Adrenal gland (tissue), 12 donors: ENCODE measurements around the gene CHN2. TPM values are rescaled to one million over a fixed set of nuclear protein-coding genes. Genes with fewer than 3 reads are reported as not detected.

Experiments
- DNase-seq, 7 donors: peaks; one replicate each; pipeline ENCODE4 v3.0.0-alpha.2; 2019 to 2020
- H3K27ac ChIP-seq, 5 donors: fragments of 200-600 bp; sonication (generic) in 4 of 5; 1 replicate in 3 of 5; 2 replicates in 2 of 5; pipeline versions ENCODE4 v1.5.1 to v1.8.0; 2016 to 2020; ENCODE audit warnings: mild to moderate bottlenecking in 1 of 5
- H3K27me3 ChIP-seq: fragments of 200-600 bp; 2 replicates; pipeline ENCODE4 v1.8.0; 2021
- H3K36me3 ChIP-seq, 2 donors: fragments of 200-600 bp; replicated peaks in 1 of 2; 1 replicate in 1 of 2; 2 replicates in 1 of 2; pipeline versions ENCODE4 v1.5.1 to v1.8.0; 2018 to 2022
- H3K4me1 ChIP-seq, 2 donors: fragments of 200-600 bp; replicated peaks in 1 of 2; 1 replicate in 1 of 2; 2 replicates in 1 of 2; pipeline versions ENCODE4 v1.5.1 to v1.8.0; 2018 to 2021
- H3K4me3 ChIP-seq, 4 donors: fragments of 200-600 bp; sonication (generic) in 3 of 4; one replicate each; pipeline ENCODE4 v1.5.1; 2016 to 2018
- H3K9me3 ChIP-seq, 3 donors: fragments of 200-600 bp; sonication (generic) in 1 of 3; replicated peaks in 1 of 3; 1 replicate in 2 of 3; 2 replicates in 1 of 3; pipeline versions ENCODE4 v1.5.1 to v1.8.0; 2016 to 2021
- POLR2A ChIP-seq, 2 donors: fragments of 450-650 bp; IDR thresholded peaks; one replicate each; pipeline ENCODE4 v1.6.1; 2017; ENCODE audit warnings: antibody characterized with exemption in 2 of 2, mild to moderate bottlenecking in 2 of 2, moderate library complexity in 1 of 2
- WGBS, 4 donors: extraction: QIAGEN DNeasy Blood & Tissue Kit in 2 of 4; methylation state at CpG; one replicate each; pipeline versions ENCODE4 v1.1.5 to v1.1.7; 2013 to 2017; 5-methylcytosine and 5-hydroxymethylcytosine counted together
- intact Hi-C, 2 donors: fragments of 100-400 bp; cut with DNase I; formaldehyde crosslinking; loops; one replicate each; pipeline versions ENCODE4 v1.14.1 to v1.15.0; 2022 to 2023
- polyA plus RNA-seq, 3 donors: library from polyadenylated mRNA; stranded (reverse); fragments of 200-250 nt in 2 of 3; fragments of 350-450 nt in 1 of 3; fragmentation: Illumina TruSeq in 1 of 3; extraction: RNeasy Lipid Tissue Mini Kit (QIAGEN cat#74804) in 1 of 3; gene quantifications; one replicate each; pipeline ENCODE4 v1.2.3, GENCODE V29; 2013 to 2014
- total RNA-seq, 9 donors: library from RNA; depleted of rRNA in 4 of 9; stranded (reverse); fragments of >200 nt in 4 of 9; fragments of 120-200 nt in 1 of 9; fragmentation: NEBNext Ultra II Directional in 1 of 9; extraction: Animal tissue kit (Norgen Biotek cat#: 25700) in 1 of 9; gene quantifications; one replicate each; pipeline versions ENCODE4 v1.1.0 to v1.2.4, GENCODE V29; 2013 to 2023
- TF ChIP-seq, protein P1 (sequence below), 6 experiments: fragments of 450-650 bp in 4 of 6; fragments of 200-600 bp in 2 of 6; sonication (generic) in 1 of 6; IDR thresholded peaks; 1 replicate in 5 of 6; 2 replicates in 1 of 6; pipeline versions ENCODE4 v1.5.1 to v1.8.0; 2016 to 2021; ENCODE audit warnings: antibody characterized with exemption in 6 of 6, mild to moderate bottlenecking in 2 of 6, moderate library complexity in 1 of 6
- donor health status: healthy with polysubstance abuse.
- donor health status: Bipolar disorder and iron deficiency.
- donor health status: DM: yes; HTN: yes; CAD: no.
- donor health status: DM: no; HTN: no; CAD: no.
- donor health status: DM: no; HTN: no; CAD: no.
- donor health status: DM: yes; HTN: yes; CAD: no.

The CHN2 gene
- total and polyA plus RNA-seq, 12 donors = 2.7 to 35.4 (median 11.5) TPM

GRCh38 chr7:29416938-29417305, 222.3 kb downstream of the CHN2 start:
- no peak for TF ChIP-seq POLR2A (IDR thresholded peaks at IDR 0.05)
- TF ChIP-seq, protein P1, sequence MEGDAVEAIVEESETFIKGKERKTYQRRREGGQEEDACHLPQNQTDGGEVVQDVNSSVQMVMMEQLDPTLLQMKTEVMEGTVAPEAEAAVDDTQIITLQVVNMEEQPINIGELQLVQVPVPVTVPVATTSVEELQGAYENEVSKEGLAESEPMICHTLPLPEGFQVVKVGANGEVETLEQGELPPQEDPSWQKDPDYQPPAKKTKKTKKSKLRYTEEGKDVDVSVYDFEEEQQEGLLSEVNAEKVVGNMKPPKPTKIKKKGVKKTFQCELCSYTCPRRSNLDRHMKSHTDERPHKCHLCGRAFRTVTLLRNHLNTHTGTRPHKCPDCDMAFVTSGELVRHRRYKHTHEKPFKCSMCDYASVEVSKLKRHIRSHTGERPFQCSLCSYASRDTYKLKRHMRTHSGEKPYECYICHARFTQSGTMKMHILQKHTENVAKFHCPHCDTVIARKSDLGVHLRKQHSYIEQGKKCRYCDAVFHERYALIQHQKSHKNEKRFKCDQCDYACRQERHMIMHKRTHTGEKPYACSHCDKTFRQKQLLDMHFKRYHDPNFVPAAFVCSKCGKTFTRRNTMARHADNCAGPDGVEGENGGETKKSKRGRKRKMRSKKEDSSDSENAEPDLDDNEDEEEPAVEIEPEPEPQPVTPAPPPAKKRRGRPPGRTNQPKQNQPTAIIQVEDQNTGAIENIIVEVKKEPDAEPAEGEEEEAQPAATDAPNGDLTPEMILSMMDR (IDR thresholded peaks at IDR 0.05) = no peak
- DNase-seq = no peak
- Histone ChIP-seq H3K36me3 (no peaks in the 10 kb centered on the region), H3K4me1 (no peaks in the 10 kb centered on the region), H3K9me3 (no peaks in the 10 kb centered on the region), H3K27ac (no peak overlapping the region), H3K4me3 (no peak overlapping the region), H3K27me3 (no peaks in the 10 kb centered on the region)
- WGBS, 4 donors = 93 to 99% (median 94%) methylated on average over 9 of the region's 9 CpGs
- intact Hi-C loops = no loop called here

DNA sequence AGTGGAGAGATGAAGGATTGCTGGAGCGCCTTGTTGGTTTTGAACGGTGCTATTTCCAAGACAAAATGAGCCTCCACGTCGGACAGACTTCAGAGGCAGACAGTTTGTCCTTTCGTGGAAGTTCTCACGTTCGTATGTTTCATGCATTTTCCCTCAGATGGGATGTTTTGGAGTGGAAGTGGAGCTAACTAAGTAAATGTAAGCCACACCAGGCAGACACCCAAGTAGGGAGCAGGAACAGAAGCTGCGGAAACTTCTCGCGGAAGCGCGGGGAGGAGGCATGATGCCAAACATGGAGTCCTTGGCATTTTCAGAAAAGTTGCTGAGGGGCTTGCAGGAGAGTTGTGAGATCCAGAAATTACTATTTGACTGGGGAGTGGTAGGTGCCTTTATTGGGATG, 223.5 kb downstream of the CHN2 start:
- H3K9me3 ChIP-seq = no peaks in the 10 kb centered on the region
- no peak overlapping the region for H3K27ac ChIP-seq
- no peaks in the 10 kb centered on the region for H3K36me3 ChIP-seq
- WGBS, 4 donors = 85 to 90% (median 87%) methylated on average over 12 of the region's 12 CpGs
- H3K4me3 ChIP-seq = no peak overlapping the region
- intact Hi-C loops = no loop called here
- no peak for DNase-seq
- TF ChIP-seq POLR2A (IDR thresholded peaks at IDR 0.05) = no peak
- H3K27me3 ChIP-seq = no peaks in the 10 kb centered on the region
- no peaks in the 10 kb centered on the region for H3K4me1 ChIP-seq

DNA sequence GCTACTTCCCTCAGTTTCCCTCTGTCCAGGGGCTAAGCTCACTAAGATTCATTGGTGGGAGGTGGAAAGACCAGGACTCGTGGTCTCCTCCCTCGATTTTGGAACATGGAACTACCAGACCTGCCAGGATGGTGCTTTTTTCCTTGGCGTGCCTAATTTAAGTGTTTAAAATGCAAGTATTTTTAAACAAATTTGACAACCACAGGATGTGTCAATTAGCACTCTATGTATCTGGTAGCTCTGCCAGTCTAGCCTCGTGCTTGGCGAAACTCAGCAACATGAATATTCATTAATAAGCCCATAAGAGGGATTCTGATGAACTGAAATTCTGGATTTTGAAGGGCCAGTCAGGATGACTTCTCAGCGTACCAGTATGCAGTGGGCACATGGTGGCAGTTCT, 224.1 kb downstream of the CHN2 start:
- Histone ChIP-seq H3K27me3 (no peaks in the 10 kb centered on the region), H3K4me1 (no peaks in the 10 kb centered on the region), H3K4me3 (no peak overlapping the region), H3K36me3 (no peaks in the 10 kb centered on the region), H3K9me3 (no peaks in the 10 kb centered on the region), H3K27ac (no peak overlapping the region)
- DNase-seq = no peak
- TF ChIP-seq, protein P1 (IDR thresholded peaks at IDR 0.05) = no peak
- TF ChIP-seq POLR2A (IDR thresholded peaks at IDR 0.05) = no peak
- WGBS, 4 donors = 84 to 98% (median 91%) methylated on average over 6 of the region's 6 CpGs
- intact Hi-C loops = no loop called here

GRCh38 chr7:29420011-29420410, 225.4 kb downstream of the CHN2 start:
- Histone ChIP-seq H3K4me3 (no peak overlapping the region), H3K27ac (no peak overlapping the region), H3K36me3 (no peaks in the 10 kb centered on the region), H3K27me3 (no peaks in the 10 kb centered on the region), H3K9me3 (no peaks in the 10 kb centered on the region), H3K4me1 (no peaks in the 10 kb centered on the region)
- TF ChIP-seq, protein P1 (IDR thresholded peaks at IDR 0.05) = no peak
- no peak for TF ChIP-seq POLR2A (IDR thresholded peaks at IDR 0.05)
- intact Hi-C loops = no loop called here
- no peak for DNase-seq

DNA sequence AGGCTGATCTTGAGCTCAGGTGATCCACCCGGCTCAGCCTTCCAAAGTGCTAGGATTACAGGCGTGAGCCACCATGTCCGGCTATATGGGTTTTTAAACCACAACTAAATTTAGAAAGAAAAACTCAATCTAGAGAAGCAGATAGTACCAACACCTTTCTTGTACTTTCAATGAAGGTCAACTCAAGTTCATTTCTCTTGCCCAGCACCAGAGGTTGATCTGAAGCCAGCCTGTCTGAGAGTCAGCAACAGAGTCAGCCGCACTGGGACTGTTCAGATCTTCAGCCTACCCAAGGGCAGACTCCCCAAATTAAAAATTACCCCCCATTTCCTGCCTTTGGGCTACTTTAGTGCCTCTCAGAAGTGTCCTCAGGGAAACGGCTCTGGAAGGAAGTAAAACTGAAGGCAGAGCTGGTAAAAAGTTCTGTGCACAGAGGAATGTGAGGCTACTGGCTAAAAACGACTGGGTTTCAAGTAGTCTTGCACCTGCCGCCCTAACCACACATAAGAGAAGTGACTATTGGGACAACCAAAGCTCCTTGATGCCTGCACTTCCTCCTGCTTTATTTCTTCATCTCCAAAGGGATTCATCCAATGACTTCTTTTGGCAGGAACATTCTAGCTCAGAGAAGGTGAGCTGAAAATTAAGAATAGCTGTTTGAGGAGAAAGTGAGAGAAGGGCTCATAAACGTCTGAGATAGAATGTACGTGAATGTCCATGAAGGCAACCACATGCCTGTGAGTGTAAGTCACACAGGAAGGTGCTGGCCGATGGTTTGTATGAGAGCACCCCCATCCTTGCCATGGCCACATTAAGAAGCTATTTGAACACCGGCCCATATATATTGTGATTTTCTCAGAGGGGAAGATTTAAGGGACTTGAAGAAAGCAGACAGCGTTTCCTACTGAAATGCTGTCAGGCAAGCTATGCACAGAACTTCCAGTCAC, 226.7 kb downstream of the CHN2 start:
- DNase-seq = no peak
- Histone ChIP-seq H3K27ac (no peak overlapping the region), H3K4me1 (no peaks in the 10 kb centered on the region), H3K9me3 (no peaks in the 10 kb centered on the region), H3K4me3 (no peak overlapping the region), H3K36me3 (no peaks in the 10 kb centered on the region), H3K27me3 (no peaks in the 10 kb centered on the region)
- intact Hi-C loops = no loop called here
- TF ChIP-seq, protein P1 (IDR thresholded peaks at IDR 0.05) = no peak
- no peak for TF ChIP-seq POLR2A (IDR thresholded peaks at IDR 0.05)
- WGBS, 4 donors = 79 to 83% (median 83%) methylated on average over 11 to 12 of the region's 12 CpGs
